Right lung (tissue), 10 donors: ENCODE measurements around the gene DEFB116. TPM values are rescaled to one million over a fixed set of nuclear protein-coding genes. Genes with fewer than 3 reads are reported as not detected.
"Not testable (repeated sequence)": the region's sequence is repeated elsewhere in the genome, so short reads cannot be mapped to it uniquely, and the experiment has no call there.

Source experiments
- DNase-seq, 2 donors: peaks; one replicate each; pipeline ENCODE4 v3.0.0-alpha.2; 2013
- long read RNA-seq, 8 donors: transcript quantifications; one replicate each; lab custom pipeline, GENCODE V29; 2026
- polyA plus RNA-seq, 5 donors: library from polyadenylated mRNA; unstranded; fragments of 120-200 nt; gene quantifications; one replicate each; pipeline versions ENCODE4 v1.2.1 to v1.2.3, GENCODE V29; 2013; ENCODE audit warnings: inconsistent platforms in 1 of 5, low replicate concordance in 1 of 5; ENCODE audit not compliant: insufficient read length in 5 of 5, insufficient read depth in 1 of 5

Gene DEFB116, protein sequence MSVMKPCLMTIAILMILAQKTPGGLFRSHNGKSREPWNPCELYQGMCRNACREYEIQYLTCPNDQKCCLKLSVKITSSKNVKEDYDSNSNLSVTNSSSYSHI
- not detected for polyA plus RNA-seq
- long read RNA-seq, donor 1, result 0 reads
- long read RNA-seq, donor 2, result 0 reads
- long read RNA-seq, donor 3, result 0 reads
- long read RNA-seq, donor 4, result 0 reads
- long read RNA-seq, donor 5, result 0 reads
- long read RNA-seq, donor 6, result 0 reads
- long read RNA-seq, donor 7, result 0 reads
- long read RNA-seq, donor 8, result 0 reads

DNA sequence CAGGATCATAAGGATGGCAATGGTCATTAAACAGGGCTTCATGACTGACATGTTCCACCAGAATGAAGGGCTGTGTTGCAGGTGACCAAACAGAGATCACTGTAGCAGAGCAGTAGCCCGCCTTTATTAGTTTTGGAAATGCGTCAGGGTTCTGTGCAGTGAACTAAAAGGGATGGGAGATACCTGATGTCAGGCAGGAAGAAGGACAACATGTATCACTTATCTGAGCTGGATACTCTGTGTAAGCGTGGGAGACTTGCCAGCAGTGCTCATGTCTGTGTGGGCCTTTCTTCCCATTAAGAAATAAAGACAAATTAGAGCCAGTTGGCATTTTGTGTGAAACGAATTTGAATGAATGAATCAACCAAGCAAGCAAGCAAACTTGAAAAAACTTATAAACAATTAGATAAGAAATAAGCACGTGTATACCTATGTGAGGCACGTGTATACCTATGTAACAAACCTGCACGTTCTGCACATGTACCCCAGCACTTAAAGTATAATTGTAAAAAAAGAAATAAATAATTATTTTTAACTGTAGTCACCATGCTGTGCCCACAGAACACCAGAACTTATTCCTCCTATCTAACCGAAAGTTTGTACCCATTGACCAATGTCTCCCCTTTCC, at the start of gene DEFB116:
DEFB116 (minus strand) TSS at position 51 of the 628 bp plus-strand sequence; CDS start at position 51, 0 bp downstream.
- no peak for DNase-seq

DNA sequence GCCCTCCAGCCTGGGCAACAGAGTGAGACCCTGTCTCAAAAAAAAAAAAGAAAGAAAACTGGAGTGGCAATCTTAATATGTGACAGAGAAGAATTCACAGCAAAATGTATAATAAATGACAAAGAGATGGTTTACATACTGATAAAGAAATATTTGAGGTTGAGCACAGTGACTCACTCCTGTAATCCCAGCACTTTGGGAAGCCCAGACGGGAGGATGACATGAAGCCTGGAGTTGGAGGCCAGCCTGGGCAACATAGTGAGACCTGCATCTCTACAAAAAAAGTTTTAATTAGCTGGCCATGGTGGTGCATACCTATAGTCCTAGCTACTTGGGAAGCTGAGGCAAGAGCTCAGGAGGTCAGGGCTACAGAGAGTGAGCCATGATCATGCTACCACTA, 47.6 kb upstream of the DEFB116 start:
- no peak for DNase-seq

DNA sequence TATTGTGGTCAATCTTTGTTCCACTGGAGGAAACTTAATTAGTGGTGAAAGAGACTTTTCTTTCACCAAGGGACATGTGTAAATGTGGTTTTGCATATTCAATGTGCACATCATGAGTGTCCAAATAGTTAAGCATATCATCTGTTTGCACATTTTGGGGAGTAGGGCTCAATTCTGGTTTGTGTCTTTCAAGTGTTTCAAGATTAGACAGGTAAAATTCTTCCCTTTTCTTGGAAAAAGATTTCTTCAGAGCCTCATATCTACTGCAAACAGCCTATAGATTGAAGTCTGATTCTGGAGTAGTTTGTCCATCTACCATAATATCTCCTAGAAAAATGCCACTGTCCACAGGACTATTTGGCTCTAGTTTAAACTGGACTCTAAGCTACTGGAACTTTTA, 33.1 kb upstream of the DEFB116 start:
- no peak for DNase-seq

DNA sequence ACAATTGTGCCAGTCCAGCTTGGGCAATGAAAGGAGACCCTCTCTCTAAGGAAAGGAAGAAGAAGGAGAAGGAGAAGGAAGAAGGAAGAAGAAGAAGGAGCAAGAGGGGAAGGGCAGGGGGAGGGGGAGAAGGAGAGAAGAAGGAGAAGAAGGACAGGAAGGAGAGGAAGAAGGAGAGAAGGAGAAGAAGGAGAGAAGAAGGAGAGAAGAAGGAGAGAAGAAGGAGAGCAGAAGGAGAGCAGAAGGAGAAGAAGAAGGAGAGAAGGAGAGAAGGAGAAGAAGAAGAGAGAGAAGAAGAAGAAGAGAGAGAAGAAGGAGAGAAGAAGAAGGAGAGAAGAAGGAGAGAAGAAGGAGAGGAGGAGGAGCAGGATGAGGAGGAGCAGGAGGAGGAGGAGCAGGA, 22.5 kb upstream of the DEFB116 start:
- no peak for DNase-seq

DNA sequence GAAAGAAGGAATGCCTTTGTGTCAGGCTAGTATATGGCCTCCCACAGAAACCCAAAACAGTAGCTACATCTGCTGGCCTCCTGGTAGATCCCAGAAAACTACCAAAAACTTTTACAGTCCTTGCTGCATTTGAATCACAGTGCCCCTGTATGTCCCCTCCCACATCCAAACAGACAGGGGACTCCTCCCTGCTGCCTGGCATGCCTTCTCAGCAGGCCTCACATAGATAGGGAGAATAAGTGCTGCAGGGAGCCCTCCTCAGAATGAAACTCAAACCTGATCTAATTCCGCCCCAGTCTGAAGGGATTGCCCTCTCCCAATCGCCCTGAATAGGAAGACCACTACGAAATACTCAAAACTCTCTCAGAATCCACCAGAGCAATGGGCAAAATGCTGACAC, 14.1 kb upstream of the DEFB116 start:
- no peak for DNase-seq

DNA sequence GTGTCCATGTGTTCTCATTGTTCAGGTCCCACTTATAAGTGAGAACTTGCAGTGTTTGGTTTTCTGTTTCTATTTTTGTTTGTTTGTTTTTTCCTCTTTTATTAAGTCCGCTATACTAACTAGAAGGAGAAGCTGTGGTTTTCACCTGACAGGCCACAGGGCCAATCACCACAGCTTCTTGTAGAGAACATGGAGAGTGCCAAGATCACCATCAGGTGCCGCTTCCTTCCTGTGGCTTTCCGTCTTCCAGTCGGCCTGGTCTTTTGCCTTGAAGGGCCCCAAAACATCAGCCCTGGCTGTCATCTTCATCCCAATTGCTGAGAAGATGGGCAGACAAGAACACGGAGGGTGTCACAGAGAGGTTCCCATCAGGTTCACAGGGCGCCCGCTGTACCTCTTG, 23.4 kb downstream of the DEFB116 start:
- not testable (repeated sequence) for DNase-seq

DNA sequence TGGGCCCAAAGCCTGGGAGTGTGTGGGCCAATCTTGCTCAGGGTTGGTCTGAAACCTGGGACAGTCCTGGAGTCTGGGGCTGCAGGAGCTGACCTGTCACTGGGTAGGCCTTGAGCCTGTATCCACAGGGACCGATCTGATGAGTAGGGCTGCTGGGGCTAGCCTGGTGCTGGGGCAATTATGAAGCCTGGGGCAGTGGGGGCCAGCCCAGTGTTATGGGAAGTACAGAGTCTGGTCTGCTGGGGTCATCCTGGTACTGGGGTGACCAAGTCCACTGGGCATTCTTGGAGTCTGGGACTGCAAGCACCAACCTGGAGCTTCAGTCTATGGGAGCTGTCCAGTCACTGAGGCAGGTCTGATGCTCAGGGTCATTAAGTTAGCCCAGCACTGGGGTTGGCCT, 30.2 kb downstream of the DEFB116 start:
- DNase-seq, result no peak

DNA sequence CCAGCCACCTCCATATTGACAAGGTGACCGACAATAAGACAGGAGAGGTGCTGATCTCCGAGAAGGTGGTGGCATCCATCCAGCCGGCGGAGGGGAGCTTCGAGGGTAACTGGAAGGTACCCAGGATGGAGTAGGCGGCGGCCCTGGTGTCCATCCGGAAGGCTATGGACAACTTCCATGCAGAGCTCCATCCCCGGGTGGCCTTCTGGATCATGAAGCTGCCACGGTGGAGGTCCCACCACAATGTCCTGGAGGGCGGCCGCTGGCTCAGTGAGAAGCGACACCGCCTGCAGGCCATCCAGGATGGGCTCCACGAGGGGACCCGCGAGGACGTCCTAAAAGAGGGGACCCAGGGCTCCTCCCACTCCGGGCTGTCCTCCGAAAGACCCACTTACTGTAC, 33.9 kb downstream of the DEFB116 start:
- DNase-seq, result no peak

DNA sequence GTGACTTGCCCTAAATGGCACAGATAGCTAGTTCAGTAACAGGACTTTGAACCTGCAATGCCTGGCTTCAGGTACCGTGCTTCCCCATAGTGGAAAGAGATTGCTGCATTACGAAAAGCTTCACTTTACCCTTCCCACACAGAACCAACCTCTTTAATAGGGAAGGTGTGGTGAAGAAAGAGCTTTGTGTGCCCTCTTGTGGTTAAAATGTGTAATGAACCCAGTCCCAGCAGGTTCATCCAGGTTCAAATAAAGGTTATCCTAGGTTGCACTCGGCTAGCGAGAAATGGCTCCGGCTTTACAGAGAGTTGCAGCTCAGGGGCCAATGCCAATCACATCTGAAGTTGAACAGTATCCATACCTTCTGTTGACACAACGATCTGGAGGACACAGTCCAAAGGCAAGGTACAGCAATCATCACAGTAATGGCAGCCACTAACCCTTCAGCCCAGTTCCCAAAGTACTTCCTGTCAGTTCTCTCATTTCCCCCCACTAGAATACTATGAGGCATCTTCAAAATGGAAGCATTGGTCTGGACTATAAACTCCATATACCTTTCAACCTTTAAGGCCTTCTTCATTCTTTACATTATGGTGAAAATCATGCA, 48.0 kb downstream of the DEFB116 start:
- DNase-seq, result no peak

DNA sequence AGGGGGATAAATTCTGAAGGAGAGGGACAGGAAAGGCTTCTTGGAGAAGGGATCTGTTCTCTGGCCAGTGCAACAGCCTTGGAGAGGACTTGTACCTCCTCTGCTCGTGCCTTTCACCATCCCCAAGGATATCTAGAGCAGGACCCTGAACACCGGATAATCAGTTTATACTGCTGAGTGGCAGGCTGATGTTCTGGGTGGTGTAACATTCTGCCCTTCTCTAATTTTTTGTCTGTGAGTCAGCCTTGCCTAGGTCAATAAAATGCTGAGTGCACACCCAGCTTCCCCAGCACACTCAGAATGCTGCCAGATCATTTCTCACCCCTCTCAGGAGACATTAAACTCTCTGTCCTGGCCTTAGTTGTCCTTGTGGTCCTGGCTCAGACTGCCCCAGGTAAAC, 51.0 kb downstream of the DEFB116 start, which contains the start of gene DEFB115:
DEFB115 (plus strand) TSS at position 301 of the 400 bp plus-strand sequence; CDS start at position 301, 0 bp downstream.
- no peak for DNase-seq

DNA sequence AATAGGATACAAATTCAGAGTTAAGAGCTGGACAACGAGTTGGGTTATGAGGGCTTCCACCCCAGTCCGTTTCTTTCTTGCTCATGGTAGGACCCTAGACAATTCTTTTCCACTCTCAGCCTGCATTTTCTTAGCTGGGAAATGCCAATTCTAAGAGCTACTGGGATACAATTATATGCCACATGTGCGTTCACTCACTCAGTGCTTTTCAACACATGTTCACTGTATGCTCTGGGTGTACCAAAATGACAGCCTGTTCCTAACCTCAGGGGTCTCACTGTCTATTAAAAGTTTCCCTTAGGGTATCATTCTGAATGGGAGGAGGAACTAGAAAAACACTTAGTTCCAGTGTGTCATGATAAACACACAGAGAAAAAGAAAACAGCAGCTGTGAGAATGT, 51.4 kb downstream of the DEFB116 start:
- DNase-seq, result no peak

Other genes starting within 250 kb of the DEFB116 start
- not detected for gene DEFB115, start 50.9 kb downstream of the DEFB116 start, polyA plus RNA-seq
- not detected for gene DEFB118, start 60.0 kb upstream of the DEFB116 start, polyA plus RNA-seq
- gene DEFB119, start 82.0 kb upstream of the DEFB116 start, polyA plus RNA-seq, result not detected
- gene DEFB121, start 97.6 kb upstream of the DEFB116 start, polyA plus RNA-seq, result not detected
- gene DEFB123, start 132.0 kb upstream of the DEFB116 start, polyA plus RNA-seq, result not detected
- gene DEFB124, start 166.5 kb upstream of the DEFB116 start, polyA plus RNA-seq, result 1 to 10 TPM in 2 of 5 donors, under 1 TPM in 3; 0.26 to 2.1 (median 0.67) TPM
- 1 to 10 TPM; 5.2 to 9.1 (median 8.9) TPM for gene REM1, start 166.7 kb upstream of the DEFB116 start, polyA plus RNA-seq
- 100 to 1,000 TPM in 2 of 5 donors, 10 to 100 TPM in 3; 89.6 to 130 (median 99.0) TPM for gene HM13, start 205.9 kb upstream of the DEFB116 start, polyA plus RNA-seq